ENCODE data around the gene ATP1A2. TPM values are rescaled to one million over a fixed set of nuclear protein-coding genes. Genes with fewer than 3 reads are reported as not detected.

ATP1A2 gene
- total RNA-seq, 1 experiment from 2014 or later = 0.15 TPM

DNA sequence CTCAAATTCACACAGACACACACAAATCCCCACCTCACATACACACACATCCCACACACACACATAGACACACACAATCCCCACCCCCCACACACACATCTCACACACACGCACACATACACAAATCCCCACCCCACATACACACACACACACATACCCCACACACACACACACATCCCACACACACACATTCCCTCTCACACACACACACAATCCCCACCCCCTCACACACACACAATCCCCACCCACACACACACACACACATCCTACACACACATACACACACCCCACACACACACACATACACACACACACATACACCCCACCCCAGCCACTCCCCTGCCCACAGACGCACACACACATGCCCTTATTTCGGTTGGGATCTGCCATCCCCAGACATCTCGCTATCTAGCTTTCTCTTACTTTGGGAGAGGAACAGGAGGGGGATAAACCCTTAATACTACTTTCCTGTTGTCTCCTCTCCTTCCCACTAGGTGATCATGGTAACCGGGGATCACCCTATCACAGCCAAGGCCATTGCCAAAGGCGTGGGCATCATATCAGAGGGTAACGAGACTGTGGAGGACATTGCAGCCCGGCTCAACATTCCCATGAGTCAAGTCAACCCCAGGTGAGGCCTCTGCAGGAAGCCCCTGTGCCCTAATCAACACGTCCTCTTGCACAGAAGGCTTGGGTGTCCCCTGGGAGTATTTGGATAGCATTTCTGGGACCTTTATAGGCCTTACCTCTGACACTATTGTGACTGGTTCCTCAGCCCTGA is 18.6 kb downstream of the ATP1A2 start:
- no peaks in the 10 kb centered on the region for H3K4me1 ChIP-seq (ENCODE audit: control insufficient read depth, insufficient read depth, low read length)
- no TSS peak for BruUV-seq (replicated peaks)
- no peak overlapping the region for H3K27ac ChIP-seq (ENCODE audit: low read length)
- in situ Hi-C loops (cut with HindIII; ENCODE audit: low pct_unique_long_range_greater_than_20kb, low sequenced_read_pairs) = no loop called here
- TF ChIP-seq REST (IDR thresholded peaks at IDR 0.05; ENCODE audit: insufficient read depth in 1 of 2, low read depth in 2 of 2, low read length in 1 of 2) (no peak), TCF7L2 (IDR thresholded peaks at IDR 0.05; ENCODE audit: low read depth, low read length) (no peak), POLR2AphosphoS5 (IDR thresholded peaks at IDR 0.05; ENCODE audit: low read depth, low read length) (no peak), SIN3A (IDR thresholded peaks at IDR 0.05; ENCODE audit: borderline replicate concordance, insufficient read depth, low read depth, low read length) (no peak)
- TF ChIP-seq, protein P1, sequence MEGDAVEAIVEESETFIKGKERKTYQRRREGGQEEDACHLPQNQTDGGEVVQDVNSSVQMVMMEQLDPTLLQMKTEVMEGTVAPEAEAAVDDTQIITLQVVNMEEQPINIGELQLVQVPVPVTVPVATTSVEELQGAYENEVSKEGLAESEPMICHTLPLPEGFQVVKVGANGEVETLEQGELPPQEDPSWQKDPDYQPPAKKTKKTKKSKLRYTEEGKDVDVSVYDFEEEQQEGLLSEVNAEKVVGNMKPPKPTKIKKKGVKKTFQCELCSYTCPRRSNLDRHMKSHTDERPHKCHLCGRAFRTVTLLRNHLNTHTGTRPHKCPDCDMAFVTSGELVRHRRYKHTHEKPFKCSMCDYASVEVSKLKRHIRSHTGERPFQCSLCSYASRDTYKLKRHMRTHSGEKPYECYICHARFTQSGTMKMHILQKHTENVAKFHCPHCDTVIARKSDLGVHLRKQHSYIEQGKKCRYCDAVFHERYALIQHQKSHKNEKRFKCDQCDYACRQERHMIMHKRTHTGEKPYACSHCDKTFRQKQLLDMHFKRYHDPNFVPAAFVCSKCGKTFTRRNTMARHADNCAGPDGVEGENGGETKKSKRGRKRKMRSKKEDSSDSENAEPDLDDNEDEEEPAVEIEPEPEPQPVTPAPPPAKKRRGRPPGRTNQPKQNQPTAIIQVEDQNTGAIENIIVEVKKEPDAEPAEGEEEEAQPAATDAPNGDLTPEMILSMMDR (IDR thresholded peaks at IDR 0.05) = no peak
- DNase-seq (ENCODE audit: low read depth, low spot score) (no peak), ATAC-seq (no peak)
- intact Hi-C loops (cut with micrococcal nuclease; ENCODE audit: unreplicated experiment) = no loop called here
- ChIA-PET CTCF (no interaction called here), POLR2A (no interaction called here)
- no peaks in the 10 kb centered on the region for H3K36me3 ChIP-seq (ENCODE audit: control insufficient read depth, insufficient read depth, low read length)
- no peaks in the 10 kb centered on the region for H3K27me3 ChIP-seq (ENCODE audit: control insufficient read depth, insufficient read depth, low read length)
- no peak overlapping the region for H3K4me3 ChIP-seq (ENCODE audit: low read depth in 2 of 2, low read length in 2 of 2)
- no peaks in the 10 kb centered on the region for H3K9me3 ChIP-seq (ENCODE audit: control insufficient read depth, insufficient read depth, low read depth, low read length)

GRCh38 chr1:160134791-160135572 is 19.4 kb downstream of the ATP1A2 start:
- no peak overlapping the region for H3K27ac ChIP-seq (ENCODE audit: low read length)
- in situ Hi-C loops (cut with HindIII; ENCODE audit: low pct_unique_long_range_greater_than_20kb, low sequenced_read_pairs) = no loop called here
- CTCF ChIA-PET = no interaction called here
- no peaks in the 10 kb centered on the region for H3K4me1 ChIP-seq (ENCODE audit: control insufficient read depth, insufficient read depth, low read length)
- ATAC-seq = no peak
- DNase-seq (ENCODE audit: low read depth, low spot score) = no peak
- H3K36me3 ChIP-seq (ENCODE audit: control insufficient read depth, insufficient read depth, low read length) = no peaks in the 10 kb centered on the region
- BruUV-seq (replicated peaks) = no TSS peak
- POLR2A ChIA-PET = no interaction called here
- H3K27me3 ChIP-seq (ENCODE audit: control insufficient read depth, insufficient read depth, low read length) = no peaks in the 10 kb centered on the region
- H3K9me3 ChIP-seq (ENCODE audit: control insufficient read depth, insufficient read depth, low read depth, low read length) = no peaks in the 10 kb centered on the region
- H3K4me3 ChIP-seq (ENCODE audit: low read depth in 2 of 2, low read length in 2 of 2) = no peak overlapping the region
- intact Hi-C loops (cut with micrococcal nuclease; ENCODE audit: unreplicated experiment) = no loop called here
- TF ChIP-seq, protein P1 (IDR thresholded peaks at IDR 0.05) = no peak
- TF ChIP-seq SIN3A (IDR thresholded peaks at IDR 0.05; ENCODE audit: borderline replicate concordance, insufficient read depth, low read depth, low read length) = no peak
- no peak for TF ChIP-seq POLR2AphosphoS5 (IDR thresholded peaks at IDR 0.05; ENCODE audit: low read depth, low read length)
- no peak for TF ChIP-seq TCF7L2 (IDR thresholded peaks at IDR 0.05; ENCODE audit: low read depth, low read length)
- no peak for TF ChIP-seq REST (IDR thresholded peaks at IDR 0.05; ENCODE audit: insufficient read depth in 1 of 2, low read depth in 2 of 2, low read length in 1 of 2)

All from Panc1 (cell line).